ENCODE data around the gene MAPK13. TPM values are rescaled to one million over a fixed set of nuclear protein-coding genes. Genes with fewer than 3 reads are reported as not detected.

MAPK13 gene
- total RNA-seq, 8 experiments from 2014 or later: 0.42 to 6.8 (median 0.90) TPM

- 94 to 100% (median 100%) methylated on average over 2 to 3 of the region's 3 CpGs; no CpG with 5 or more reads in 6 of the 10 experiments for WGBS, 10 experiments
- in situ Hi-C loops (cut with MboI; ENCODE audit: low pct_unique_long_range_greater_than_20kb in 2 of 9, low sequenced_read_pairs in 9 of 9, unreplicated experiment in 9 of 9): no loop called here
- no peaks in the 10 kb centered on the region for H3K4me1 ChIP-seq (replicated peaks in 1 of 2)
Observed at GRCh38 chr6:36101691-36102090, 28.6 kb upstream of the MAPK13 start.

GRCh38 chr6:36102853-36103252 is 27.5 kb upstream of the MAPK13 start:
- WGBS, 10 experiments: 40 to 100% (median 67%) methylated on average over 1 to 4 of the region's 4 CpGs; no CpG with 5 or more reads in 3 of the 10 experiments
- no peak for ATAC-seq (replicated peaks in 6 of 8)
- H3K4me1 ChIP-seq (replicated peaks in 1 of 2): no peaks in the 10 kb centered on the region
- in situ Hi-C loops (cut with MboI; ENCODE audit: low pct_unique_long_range_greater_than_20kb in 2 of 9, low sequenced_read_pairs in 9 of 9, unreplicated experiment in 9 of 9): no loop called here
- H3K4me3 ChIP-seq: no peak overlapping the region
- H3K27ac ChIP-seq: no peak overlapping the region

More at GRCh38 chr6:36101691-36102090, 28.6 kb upstream of the MAPK13 start:
- ATAC-seq (replicated peaks in 6 of 8): no peak
- H3K4me3 ChIP-seq: no peak overlapping the region
- H3K27ac ChIP-seq: no peak overlapping the region

- in situ Hi-C loops (cut with MboI; ENCODE audit: low pct_unique_long_range_greater_than_20kb in 2 of 9, low sequenced_read_pairs in 9 of 9, unreplicated experiment in 9 of 9): no loop called here
- H3K4me1 ChIP-seq (replicated peaks in 1 of 2): no peaks in the 10 kb centered on the region
- peak in 5 of 8 experiments; percentile 36 to 79 (median 49) for ATAC-seq (replicated peaks in 6 of 8)
- WGBS, 10 experiments: 0 to 89% (median 60%) methylated on average over 1 to 2 of the region's 2 CpGs; no CpG with 5 or more reads in 3 of the 10 experiments
- H3K27ac ChIP-seq: no peak overlapping the region
- H3K4me3 ChIP-seq: no peak overlapping the region
Observed at GRCh38 chr6:36104836-36105235, 25.5 kb upstream of the MAPK13 start.

GRCh38 chr6:36109092-36109491 is 21.2 kb upstream of the MAPK13 start:
- no peak for ATAC-seq (replicated peaks in 6 of 8)
- no peaks in the 10 kb centered on the region for H3K4me1 ChIP-seq (replicated peaks in 1 of 2)
- H3K4me3 ChIP-seq: no peak overlapping the region
- 31 to 100% (median 90%) methylated on average over 1 to 5 of the region's 7 CpGs; no CpG with 5 or more reads in 1 of the 10 experiments for WGBS, 10 experiments
- no peak overlapping the region for H3K27ac ChIP-seq
- in situ Hi-C loops (cut with MboI; ENCODE audit: low pct_unique_long_range_greater_than_20kb in 2 of 9, low sequenced_read_pairs in 9 of 9, unreplicated experiment in 9 of 9): no loop called here

GRCh38 chr6:36110050-36110449 is 20.3 kb upstream of the MAPK13 start:
- WGBS, 10 experiments: 28 to 100% (median 88%) methylated on average over 1 to 3 of the region's 3 CpGs

GRCh38 chr6:36110863-36111262 is 19.4 kb upstream of the MAPK13 start:
- H3K4me1 ChIP-seq (replicated peaks in 1 of 2): no peaks in the 10 kb centered on the region
- 67 to 100% (median 84%) methylated on average over 1 to 4 of the region's 4 CpGs for WGBS, 10 experiments
- ATAC-seq (replicated peaks in 6 of 8): peak in 1 of 8 experiments; percentile 27
- in situ Hi-C loops (cut with MboI; ENCODE audit: low pct_unique_long_range_greater_than_20kb in 2 of 9, low sequenced_read_pairs in 9 of 9, unreplicated experiment in 9 of 9): no loop called here
- H3K4me3 ChIP-seq: no peak overlapping the region
- no peak overlapping the region for H3K27ac ChIP-seq

More at GRCh38 chr6:36110050-36110449, 20.3 kb upstream of the MAPK13 start:
- H3K27ac ChIP-seq: no peak overlapping the region
- no peak overlapping the region for H3K4me3 ChIP-seq
- no peaks in the 10 kb centered on the region for H3K4me1 ChIP-seq (replicated peaks in 1 of 2)
- in situ Hi-C loops (cut with MboI; ENCODE audit: low pct_unique_long_range_greater_than_20kb in 2 of 9, low sequenced_read_pairs in 9 of 9, unreplicated experiment in 9 of 9): no loop called here
- ATAC-seq (replicated peaks in 6 of 8): no peak

GRCh38 chr6:36111526-36111925 is 18.8 kb upstream of the MAPK13 start:
- Histone ChIP-seq H3K27ac (no peak overlapping the region), H3K4me1 (replicated peaks in 1 of 2) (no peaks in the 10 kb centered on the region), H3K4me3 (no peak overlapping the region)
- no peak for ATAC-seq (replicated peaks in 6 of 8)
- in situ Hi-C loops (cut with MboI; ENCODE audit: low pct_unique_long_range_greater_than_20kb in 2 of 9, low sequenced_read_pairs in 9 of 9, unreplicated experiment in 9 of 9): no loop called here
- WGBS, 10 experiments: 72 to 100% (median 95%) methylated on average over 2 to 5 of the region's 7 CpGs; no CpG with 5 or more reads in 4 of the 10 experiments

GRCh38 chr6:36113049-36113448 is 17.3 kb upstream of the MAPK13 start:
- no peak for ATAC-seq (replicated peaks in 6 of 8)
- Histone ChIP-seq H3K4me3 (no peak overlapping the region), H3K4me1 (replicated peaks in 1 of 2) (peaks cover 0 to under 1% of the 10 kb centered on the region in 2 donors), H3K27ac (no peak overlapping the region)
- in situ Hi-C loops (cut with MboI; ENCODE audit: low pct_unique_long_range_greater_than_20kb in 2 of 9, low sequenced_read_pairs in 9 of 9, unreplicated experiment in 9 of 9): no loop called here

GRCh38 chr6:36113703-36114102 is 16.6 kb upstream of the MAPK13 start:
- 14 to 94% (median 74%) methylated on average over 1 to 2 of the region's 2 CpGs; no CpG with 5 or more reads in 2 of the 10 experiments for WGBS, 10 experiments
- peaks cover 4% of the 10 kb centered on the region in 2 donors for H3K4me1 ChIP-seq (replicated peaks in 1 of 2)
- H3K4me3 ChIP-seq: no peak overlapping the region
- peak in 2 of 8 experiments; percentile 45 to 63 for ATAC-seq (replicated peaks in 6 of 8)
- H3K27ac ChIP-seq: no peak overlapping the region
- in situ Hi-C loops (cut with MboI; ENCODE audit: low pct_unique_long_range_greater_than_20kb in 2 of 9, low sequenced_read_pairs in 9 of 9, unreplicated experiment in 9 of 9): no loop called here

GRCh38 chr6:36114798-36115408 is 15.4 kb upstream of the MAPK13 start:
- Histone ChIP-seq H3K4me1 (replicated peaks in 1 of 2) (peaks cover 4% of the 10 kb centered on the region in 2 donors), H3K27ac (no peak overlapping the region), H3K4me3 (no peak overlapping the region)
- WGBS, 10 experiments: 67 to 100% (median 91%) methylated on average over 1 to 4 of the region's 4 CpGs; no CpG with 5 or more reads in 4 of the 10 experiments
- no peak for ATAC-seq (replicated peaks in 6 of 8)
- in situ Hi-C loops (cut with MboI; ENCODE audit: low pct_unique_long_range_greater_than_20kb in 2 of 9, low sequenced_read_pairs in 9 of 9, unreplicated experiment in 9 of 9): no loop called here

- Histone ChIP-seq H3K4me3 (no peak overlapping the region), H3K4me1 (replicated peaks in 1 of 2) (peaks cover 4% of the 10 kb centered on the region in 2 donors), H3K27ac (no peak overlapping the region)
- 85 to 100% (median 100%) methylated on average over 1 to 8 of the region's 10 CpGs; no CpG with 5 or more reads in 2 of the 10 experiments for WGBS, 10 experiments
- in situ Hi-C loops (cut with MboI; ENCODE audit: low pct_unique_long_range_greater_than_20kb in 2 of 9, low sequenced_read_pairs in 9 of 9, unreplicated experiment in 9 of 9): no loop called here
- no peak for ATAC-seq (replicated peaks in 6 of 8)
Observed at GRCh38 chr6:36115412-36115811, 14.9 kb upstream of the MAPK13 start.

GRCh38 chr6:36116066-36116864 is 14.0 kb upstream of the MAPK13 start:
- peaks cover 4% of the 10 kb centered on the region in 2 donors for H3K4me1 ChIP-seq (replicated peaks in 1 of 2)
- no peak overlapping the region for H3K4me3 ChIP-seq
- in situ Hi-C loops (cut with MboI; ENCODE audit: low pct_unique_long_range_greater_than_20kb in 2 of 9, low sequenced_read_pairs in 9 of 9, unreplicated experiment in 9 of 9): no loop called here
- H3K27ac ChIP-seq: no peak overlapping the region
- peak in 1 of 8 experiments; percentile 20 for ATAC-seq (replicated peaks in 6 of 8)
- WGBS, 10 experiments: 78 to 100% (median 91%) methylated on average over 2 to 3 of the region's 3 CpGs; no CpG with 5 or more reads in 2 of the 10 experiments

GRCh38 chr6:36116943-36117342 is 13.4 kb upstream of the MAPK13 start:
- in situ Hi-C loops (cut with MboI; ENCODE audit: low pct_unique_long_range_greater_than_20kb in 2 of 9, low sequenced_read_pairs in 9 of 9, unreplicated experiment in 9 of 9): no loop called here
- H3K4me1 ChIP-seq (replicated peaks in 1 of 2): peaks cover 4% of the 10 kb centered on the region in 2 donors
- WGBS, 10 experiments: 90 to 100% (median 100%) methylated on average over 1 to 2 of the region's 2 CpGs; no CpG with 5 or more reads in 5 of the 10 experiments
- no peak for ATAC-seq (replicated peaks in 6 of 8)
- no peak overlapping the region for H3K27ac ChIP-seq
- no peak overlapping the region for H3K4me3 ChIP-seq

Measured in motor neuron (in vitro differentiated cells).